ENCODE results near the gene CLDN6. TPM values are rescaled to one million over a fixed set of nuclear protein-coding genes. Genes with fewer than 3 reads are reported as not detected.

The CLDN6 gene, protein sequence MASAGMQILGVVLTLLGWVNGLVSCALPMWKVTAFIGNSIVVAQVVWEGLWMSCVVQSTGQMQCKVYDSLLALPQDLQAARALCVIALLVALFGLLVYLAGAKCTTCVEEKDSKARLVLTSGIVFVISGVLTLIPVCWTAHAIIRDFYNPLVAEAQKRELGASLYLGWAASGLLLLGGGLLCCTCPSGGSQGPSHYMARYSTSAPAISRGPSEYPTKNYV
- total RNA-seq (2012; rRNA removed): not detected in 2 replicates

DNA sequence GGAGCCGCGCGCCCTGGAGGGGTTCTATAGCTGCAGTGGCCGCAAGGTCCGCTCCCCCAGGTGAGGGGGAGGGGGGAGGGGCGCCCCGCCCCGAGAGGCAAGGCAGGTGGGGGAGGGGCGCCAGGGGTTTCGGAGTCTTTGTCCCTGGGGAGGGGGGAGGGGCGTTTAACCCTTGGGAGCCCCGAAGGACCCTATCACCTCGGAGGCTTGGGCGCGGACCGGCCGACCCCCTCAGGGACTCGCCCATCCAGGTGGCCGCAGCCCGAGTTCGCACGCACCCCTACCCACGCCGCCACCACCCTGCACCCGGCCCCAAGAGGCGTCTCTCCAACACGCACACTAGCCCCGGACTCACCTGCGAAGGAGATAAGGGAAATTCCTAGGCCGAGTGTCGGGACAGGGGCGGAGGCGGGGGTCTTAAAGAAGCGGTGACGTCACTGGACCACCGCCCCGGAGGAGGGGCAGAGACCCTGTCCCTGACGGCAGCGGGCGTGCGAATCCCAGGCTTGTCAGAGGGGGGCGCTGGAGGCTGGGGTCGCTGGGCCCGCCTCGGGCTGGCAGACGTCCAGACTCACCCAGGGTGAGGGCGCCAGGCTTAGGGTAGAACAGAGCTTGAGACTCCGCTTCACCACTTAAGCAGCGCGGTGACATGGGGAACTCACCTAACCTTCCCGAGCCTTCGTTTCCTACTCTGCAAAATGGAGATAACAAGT is at the start of gene CLDN6:
CLDN6 (minus strand) TSS at position 390 of the 713 bp plus-strand sequence. CDS start 2,162 bp downstream, outside the sequence.
- H3K4me1 ChIP-seq (ENCODE audit: control insufficient read depth, insufficient read depth, low read length): peaks cover 12% of the 10 kb centered on the region

DNA sequence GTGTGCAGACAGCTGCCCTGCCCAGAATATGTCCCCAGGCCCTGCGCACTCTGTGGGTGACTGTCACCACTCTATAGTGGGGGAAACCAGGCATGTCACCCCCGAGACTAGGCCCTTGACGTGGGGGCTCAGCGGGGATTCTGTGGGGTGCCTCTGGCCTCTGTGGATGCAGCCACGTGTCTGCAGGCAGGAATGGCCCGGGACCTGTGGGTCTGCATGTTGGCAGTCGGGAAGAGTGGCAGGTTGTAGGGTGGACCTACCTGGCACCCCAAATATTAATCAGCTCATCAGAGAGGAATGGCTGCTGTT is 48.4 kb upstream of the CLDN6 start:
- H3K36me3 ChIP-seq (ENCODE audit: insufficient read depth, low read length): no peaks in the 10 kb centered on the region
- peak overlapping the region; percentile 64 for H3K4me3 ChIP-seq (ENCODE audit: low read length)
- H3K27me3 ChIP-seq (ENCODE audit: control insufficient read depth, insufficient read depth, low read length): peaks cover 5% of the 10 kb centered on the region
- peak overlapping the region; percentile 57 for H3K9ac ChIP-seq (ENCODE audit: low read depth, low read length)
- peaks cover 17% of the 10 kb centered on the region for H3K4me1 ChIP-seq (ENCODE audit: control insufficient read depth, insufficient read depth, low read length)
- peak overlapping the region; percentile 69 for H3K4me2 ChIP-seq (ENCODE audit: low read length)
- H3K9me3 ChIP-seq (replicated peaks; ENCODE audit: low read length): no peaks in the 10 kb centered on the region

More for the DNA sequence above, at the start of gene CLDN6:
- Histone ChIP-seq H3K4me2 (ENCODE audit: low read length) (no peak within 1 kb of the TSS), H3K9me3 (replicated peaks; ENCODE audit: low read length) (no peaks in the 10 kb centered on the region), H3K4me3 (ENCODE audit: low read length) (no peak within 1 kb of the TSS), H3K27me3 (ENCODE audit: control insufficient read depth, insufficient read depth, low read length) (peaks cover 15% of the 10 kb centered on the region), H3K9ac (ENCODE audit: low read depth, low read length) (no peak within 1 kb of the TSS), H3K36me3 (ENCODE audit: insufficient read depth, low read length) (peaks cover 20% of the 10 kb centered on the region)

DNA sequence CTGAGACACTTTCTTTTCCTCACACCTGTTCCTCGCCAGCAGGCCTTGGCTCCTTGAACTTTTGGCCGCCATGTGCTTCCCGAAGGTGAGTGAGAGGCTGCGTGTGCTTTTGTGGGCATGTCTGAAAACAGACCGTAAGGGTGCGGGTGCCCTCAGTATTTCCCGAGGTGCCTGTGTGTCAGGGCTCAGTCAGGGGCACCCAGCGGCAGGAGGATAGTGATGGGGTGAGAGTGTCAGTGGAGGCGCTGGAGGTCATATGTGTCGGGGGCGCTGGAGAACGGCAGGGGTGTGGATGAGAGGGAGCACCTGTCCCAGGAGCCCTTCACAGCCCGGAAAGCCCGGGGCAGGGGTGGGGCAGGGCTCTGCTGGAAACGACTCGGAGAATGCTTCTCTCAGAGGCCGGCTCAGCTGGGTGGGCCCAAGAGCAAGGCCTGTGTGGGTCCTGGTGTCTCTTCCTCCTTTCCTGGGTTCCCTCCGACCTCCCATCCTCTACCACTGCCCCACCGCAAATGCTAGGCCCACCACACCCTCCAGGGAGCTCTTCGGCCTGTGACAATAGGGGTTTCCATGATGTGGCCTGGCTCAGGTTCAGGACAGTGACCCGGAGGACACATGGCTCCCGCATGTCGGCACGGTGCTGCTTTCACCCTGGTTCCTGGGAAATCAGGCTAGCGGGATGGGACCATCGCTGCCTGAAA is 47.9 kb upstream of the CLDN6 start:
- Histone ChIP-seq H3K9me3 (replicated peaks; ENCODE audit: low read length) (no peaks in the 10 kb centered on the region), H3K4me3 (ENCODE audit: low read length) (peak overlapping the region; percentile 64), H3K4me1 (ENCODE audit: control insufficient read depth, insufficient read depth, low read length) (peaks cover 17% of the 10 kb centered on the region), H3K4me2 (ENCODE audit: low read length) (peak overlapping the region; percentile 69), H3K9ac (ENCODE audit: low read depth, low read length) (peak overlapping the region; percentile 57), H3K27me3 (ENCODE audit: control insufficient read depth, insufficient read depth, low read length) (peaks cover 4% of the 10 kb centered on the region), H3K36me3 (ENCODE audit: insufficient read depth, low read length) (no peaks in the 10 kb centered on the region)

DNA sequence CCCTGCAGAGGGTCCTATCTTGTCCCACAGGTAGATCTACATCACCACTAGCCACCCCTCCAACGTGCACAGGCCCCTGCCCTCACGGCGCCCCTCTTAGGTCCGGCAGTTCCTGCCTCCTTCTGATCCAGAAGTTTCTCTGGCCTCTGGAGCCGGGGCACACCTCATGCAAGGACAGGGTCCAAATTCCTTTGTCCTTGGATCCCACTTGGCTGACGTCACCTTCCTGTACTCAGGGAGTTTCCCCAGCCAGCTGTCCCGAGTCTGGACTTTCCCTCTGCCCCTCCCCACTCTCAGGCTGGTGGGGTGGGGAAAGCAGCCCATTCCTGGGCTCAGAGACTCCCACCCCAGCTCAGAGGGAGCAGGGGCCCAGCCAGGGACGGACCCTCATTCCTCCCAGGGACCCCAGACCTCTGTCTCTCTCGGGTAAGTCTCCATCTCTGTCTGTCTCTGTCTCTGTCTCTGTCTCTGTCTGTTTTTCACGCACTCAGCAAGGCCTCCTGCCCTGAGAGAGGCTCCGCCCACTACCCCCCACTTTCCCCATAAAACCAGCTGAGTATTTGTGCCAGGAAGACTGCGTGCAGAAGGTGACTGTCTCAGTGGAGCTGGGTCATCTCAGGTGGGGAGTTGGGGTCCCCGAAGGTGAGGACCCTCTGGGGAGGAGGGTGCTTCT is 47.2 kb upstream of the CLDN6 start, which contains the start of gene IL32:
IL32 (plus strand) TSS at position 572 of the 673 bp plus-strand sequence. CDS start 172 bp downstream, outside the sequence.
- Histone ChIP-seq H3K36me3 (ENCODE audit: insufficient read depth, low read length) (no peaks in the 10 kb centered on the region), H3K4me3 (ENCODE audit: low read length) (peak within 1 kb of the TSS; percentile 64), H3K9ac (ENCODE audit: low read depth, low read length) (peak within 1 kb of the TSS; percentile 57), H3K4me1 (ENCODE audit: control insufficient read depth, insufficient read depth, low read length) (peaks cover 23% of the 10 kb centered on the region), H3K9me3 (replicated peaks; ENCODE audit: low read length) (no peaks in the 10 kb centered on the region), H3K27me3 (ENCODE audit: control insufficient read depth, insufficient read depth, low read length) (peaks cover 4% of the 10 kb centered on the region), H3K4me2 (ENCODE audit: low read length) (peak within 1 kb of the TSS; percentile 69)

DNA sequence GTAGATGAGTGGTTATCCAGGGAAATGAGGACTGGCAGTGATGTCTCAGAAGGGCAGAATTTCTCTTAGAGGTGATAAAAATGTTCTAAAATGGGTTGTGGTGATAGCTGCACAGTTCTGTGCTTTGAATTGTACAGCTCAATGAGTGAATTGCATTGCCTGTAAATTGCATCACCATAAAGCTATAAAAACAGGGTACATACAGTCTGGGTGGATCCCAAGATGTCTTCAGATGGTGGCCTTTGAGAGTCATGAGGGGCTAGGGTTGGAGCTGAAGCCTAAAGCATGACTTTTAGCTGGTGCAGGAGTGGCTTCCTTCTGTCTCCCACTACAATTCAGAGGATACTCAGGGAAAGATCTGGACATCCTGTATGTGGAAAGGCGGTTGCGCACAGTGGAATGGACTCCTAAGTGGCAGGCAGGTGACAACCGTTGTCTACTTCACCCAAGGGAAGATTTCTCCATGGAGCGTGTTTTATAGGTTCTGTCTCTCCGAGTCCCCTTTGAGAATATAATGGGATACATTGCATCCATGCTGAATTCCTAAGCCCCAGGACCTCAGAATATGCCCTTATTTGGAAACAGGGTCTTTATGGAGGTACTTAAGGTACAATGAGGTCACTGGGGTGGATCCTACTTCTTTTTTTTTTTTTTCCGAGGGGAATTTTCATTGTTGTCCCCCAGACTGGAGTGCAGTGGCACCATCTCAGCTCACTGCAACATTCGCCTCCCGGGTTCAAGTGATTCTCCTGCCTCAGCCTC is 45.8 kb upstream of the CLDN6 start:
- no peak overlapping the region for H3K9ac ChIP-seq (ENCODE audit: low read depth, low read length)
- no peak overlapping the region for H3K4me3 ChIP-seq (ENCODE audit: low read length)
- H3K36me3 ChIP-seq (ENCODE audit: insufficient read depth, low read length): no peaks in the 10 kb centered on the region
- H3K9me3 ChIP-seq (replicated peaks; ENCODE audit: low read length): no peaks in the 10 kb centered on the region
- peaks cover 32% of the 10 kb centered on the region for H3K4me1 ChIP-seq (ENCODE audit: control insufficient read depth, insufficient read depth, low read length)
- H3K27me3 ChIP-seq (ENCODE audit: control insufficient read depth, insufficient read depth, low read length): peaks cover 4% of the 10 kb centered on the region
- H3K4me2 ChIP-seq (ENCODE audit: low read length): no peak overlapping the region

DNA sequence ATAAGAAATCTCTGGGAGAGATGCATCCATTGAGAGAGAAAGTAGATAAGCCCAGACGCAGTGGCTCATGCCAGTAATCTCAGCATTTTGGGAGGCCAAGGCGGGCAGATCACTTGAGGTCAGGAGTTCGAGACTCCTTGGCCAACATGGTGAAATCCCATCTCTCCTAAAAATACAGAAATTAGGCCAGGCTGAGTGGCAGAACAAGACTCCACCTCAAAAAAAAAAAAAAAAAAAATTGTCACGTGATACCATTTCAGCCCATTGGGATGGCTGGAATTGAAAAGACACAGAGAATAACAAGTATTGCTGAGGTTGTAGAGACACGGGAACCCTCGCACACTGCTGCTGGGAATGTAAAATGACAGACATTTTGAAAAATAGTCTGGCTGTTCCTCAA is 44.6 kb upstream of the CLDN6 start:
- no peak overlapping the region for H3K4me3 ChIP-seq (ENCODE audit: low read length)
- H3K27me3 ChIP-seq (ENCODE audit: control insufficient read depth, insufficient read depth, low read length): peaks cover 4% of the 10 kb centered on the region
- H3K9me3 ChIP-seq (replicated peaks; ENCODE audit: low read length): no peaks in the 10 kb centered on the region
- no peaks in the 10 kb centered on the region for H3K36me3 ChIP-seq (ENCODE audit: insufficient read depth, low read length)
- H3K9ac ChIP-seq (ENCODE audit: low read depth, low read length): no peak overlapping the region
- no peak overlapping the region for H3K4me2 ChIP-seq (ENCODE audit: low read length)
- H3K4me1 ChIP-seq (ENCODE audit: control insufficient read depth, insufficient read depth, low read length): peaks cover 36% of the 10 kb centered on the region

DNA sequence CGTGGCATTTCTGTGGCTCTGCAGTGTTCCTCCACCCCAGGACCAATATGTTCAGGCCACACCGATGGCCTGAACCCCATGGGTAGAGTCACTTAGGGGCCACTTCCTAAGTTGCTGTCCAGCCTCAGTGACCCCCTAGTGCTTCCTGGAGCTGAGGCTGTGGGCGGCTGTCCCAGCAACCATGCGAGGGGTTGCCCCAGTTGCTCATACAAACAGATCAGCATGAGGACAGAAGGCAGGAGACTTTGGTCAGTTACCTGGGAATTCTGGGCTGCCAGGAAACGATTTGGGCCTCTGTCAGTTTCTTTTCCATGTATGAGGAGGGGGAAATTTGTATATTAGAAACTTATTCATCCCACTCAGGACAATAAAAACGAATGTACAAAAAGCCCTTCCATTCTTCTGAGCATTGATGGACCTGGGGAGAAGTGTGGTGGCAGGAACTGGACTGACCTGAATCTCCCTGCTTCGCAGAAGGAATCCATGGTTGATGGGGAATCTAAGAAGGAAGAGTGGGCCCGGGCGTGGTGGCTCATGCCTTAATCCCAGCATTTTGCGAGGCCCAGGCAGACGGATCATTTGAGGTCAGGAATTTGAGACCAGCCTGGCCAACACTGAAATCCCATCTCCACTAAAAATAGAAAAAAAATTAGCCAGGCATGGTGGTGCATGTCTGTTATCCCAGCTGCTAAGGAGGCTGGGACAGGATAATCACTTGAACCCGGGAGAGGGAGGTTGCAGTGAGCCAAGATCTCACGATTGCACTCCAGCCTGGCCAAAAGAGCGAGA is 42.5 kb upstream of the CLDN6 start:
- Histone ChIP-seq H3K36me3 (ENCODE audit: insufficient read depth, low read length) (no peaks in the 10 kb centered on the region), H3K9me3 (replicated peaks; ENCODE audit: low read length) (no peaks in the 10 kb centered on the region), H3K27me3 (ENCODE audit: control insufficient read depth, insufficient read depth, low read length) (peaks cover 4% of the 10 kb centered on the region), H3K4me2 (ENCODE audit: low read length) (no peak overlapping the region), H3K4me1 (ENCODE audit: control insufficient read depth, insufficient read depth, low read length) (peaks cover 27% of the 10 kb centered on the region), H3K9ac (ENCODE audit: low read depth, low read length) (no peak overlapping the region), H3K4me3 (ENCODE audit: low read length) (no peak overlapping the region)

DNA sequence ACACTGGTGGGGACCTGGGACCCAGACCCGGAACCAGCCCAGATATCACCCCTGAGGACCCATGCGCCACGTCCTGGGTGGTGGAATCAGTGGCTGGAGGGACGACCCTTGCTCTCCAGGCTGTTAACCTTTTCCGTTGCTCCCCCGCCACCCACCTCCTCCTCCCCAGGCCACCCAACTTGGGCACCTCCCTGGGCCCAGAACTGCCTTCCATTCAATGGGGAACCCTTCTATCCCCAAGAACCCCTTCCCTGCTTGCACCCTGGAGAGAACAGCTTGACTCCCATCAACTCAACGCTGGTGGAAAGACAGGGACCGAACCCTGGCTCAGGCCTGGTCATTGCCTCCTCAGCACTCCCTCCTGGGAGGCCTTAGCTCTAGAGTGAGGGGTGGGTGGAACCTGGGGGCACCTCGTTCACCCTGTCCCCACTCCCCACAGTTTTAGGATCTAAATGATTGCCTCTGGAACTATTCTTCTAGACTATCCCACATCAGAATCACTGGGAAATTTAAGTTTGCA is 41.8 kb upstream of the CLDN6 start:
- H3K4me3 ChIP-seq (ENCODE audit: low read length): peak overlapping the region; percentile 90
- no peaks in the 10 kb centered on the region for H3K36me3 ChIP-seq (ENCODE audit: insufficient read depth, low read length)
- H3K4me2 ChIP-seq (ENCODE audit: low read length): peak overlapping the region; percentile 99
- H3K9me3 ChIP-seq (replicated peaks; ENCODE audit: low read length): no peaks in the 10 kb centered on the region
- peaks cover 19% of the 10 kb centered on the region for H3K4me1 ChIP-seq (ENCODE audit: control insufficient read depth, insufficient read depth, low read length)
- peaks cover 4% of the 10 kb centered on the region for H3K27me3 ChIP-seq (ENCODE audit: control insufficient read depth, insufficient read depth, low read length)
- H3K9ac ChIP-seq (ENCODE audit: low read depth, low read length): peak overlapping the region; percentile 95

DNA sequence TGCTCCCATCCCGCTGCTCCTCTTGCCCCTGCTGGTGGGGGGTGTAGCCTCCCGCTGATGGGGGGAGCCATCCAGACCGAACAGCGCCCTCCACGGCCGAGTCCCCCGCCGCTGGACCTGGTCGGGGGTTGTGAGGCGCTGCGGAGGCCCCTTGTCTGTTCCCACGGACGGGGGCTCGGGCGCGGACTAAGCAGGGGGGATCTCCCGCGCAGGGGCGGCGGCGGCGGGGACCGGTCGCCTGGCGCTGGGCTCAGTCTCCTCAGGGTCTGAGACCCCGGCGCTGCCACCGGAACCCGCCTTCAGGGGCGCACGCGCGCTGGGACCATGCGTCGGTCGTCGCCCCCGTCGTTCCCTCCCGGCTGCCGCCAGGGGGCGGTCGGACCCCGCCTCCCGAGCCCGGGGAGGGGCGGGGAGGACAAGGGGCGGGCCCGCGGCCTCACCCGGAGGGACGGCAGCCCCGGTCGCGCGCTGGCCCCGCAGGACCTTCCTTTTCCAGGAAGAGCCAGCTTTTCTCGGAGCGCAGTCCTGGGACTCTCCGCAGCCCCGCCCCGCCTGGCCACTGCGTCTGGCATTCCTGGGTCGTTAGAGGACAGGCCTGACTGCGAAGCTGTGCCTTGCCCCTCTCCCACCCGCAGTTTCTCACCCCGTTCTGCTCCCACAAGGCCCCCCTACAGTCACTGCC is 41.2 kb upstream of the CLDN6 start:
- H3K9ac ChIP-seq (ENCODE audit: low read depth, low read length): peak overlapping the region; percentile 95
- peaks cover 18% of the 10 kb centered on the region for H3K4me1 ChIP-seq (ENCODE audit: control insufficient read depth, insufficient read depth, low read length)
- H3K4me3 ChIP-seq (ENCODE audit: low read length): peak overlapping the region; percentile 90
- H3K9me3 ChIP-seq (replicated peaks; ENCODE audit: low read length): no peaks in the 10 kb centered on the region
- H3K36me3 ChIP-seq (ENCODE audit: insufficient read depth, low read length): no peaks in the 10 kb centered on the region
- H3K27me3 ChIP-seq (ENCODE audit: control insufficient read depth, insufficient read depth, low read length): peaks cover 4% of the 10 kb centered on the region
- peak overlapping the region; percentile 99 for H3K4me2 ChIP-seq (ENCODE audit: low read length)
